HG03571 (cell line): ENCODE results near the gene YKT6.

Experiments used
- ATAC-seq: cut with Tn5 transposase; IDR thresholded peaks from one replicate; pipeline ENCODE4 v1.9.1; 2021; ENCODE audit not compliant: unreplicated experiment

The YKT6 gene

GRCh38 chr7:44200699-44201461, at the start of gene YKT6:
Gene YKT6 (plus strand): TSS chr7:44200978. CDS start chr7:44201136, 158 bp downstream.
- ATAC-seq = peak; percentile 96

GRCh38 chr7:44151956-44152355, 48.8 kb upstream of the YKT6 start:
- no peak for ATAC-seq

GRCh38 chr7:44152971-44153947, 47.5 kb upstream of the YKT6 start:
- no peak for ATAC-seq

GRCh38 chr7:44153948-44154335, 46.8 kb upstream of the YKT6 start:
- ATAC-seq = no peak

- no peak for ATAC-seq
Measured at GRCh38 chr7:44154703-44155102, 46.1 kb upstream of the YKT6 start.

- ATAC-seq = no peak
Measured at GRCh38 chr7:44155191-44156185, 45.3 kb upstream of the YKT6 start.

GRCh38 chr7:44156453-44157010, 44.2 kb upstream of the YKT6 start:
- ATAC-seq = no peak

GRCh38 chr7:44157116-44158080, 43.4 kb upstream of the YKT6 start:
- ATAC-seq = no peak

GRCh38 chr7:44158096-44158872, 42.5 kb upstream of the YKT6 start:
- ATAC-seq = no peak

GRCh38 chr7:44158873-44159631, 41.7 kb upstream of the YKT6 start:
- ATAC-seq = no peak

GRCh38 chr7:44159824-44160630, 40.8 kb upstream of the YKT6 start:
- ATAC-seq = no peak

- ATAC-seq = no peak
Measured at GRCh38 chr7:44161371-44161770, 39.4 kb upstream of the YKT6 start.

- no peak for ATAC-seq
Measured at GRCh38 chr7:44162179-44162578, 38.6 kb upstream of the YKT6 start.

- ATAC-seq = no peak
Measured at GRCh38 chr7:44162785-44163395, 37.9 kb upstream of the YKT6 start.

GRCh38 chr7:44163591-44163990, 37.2 kb upstream of the YKT6 start:
- ATAC-seq = no peak

GRCh38 chr7:44167920-44168319, 32.9 kb upstream of the YKT6 start:
- ATAC-seq = no peak
